Adrenal gland (tissue), 12 donors: ENCODE data around the gene SSX2IP. TPM values are rescaled to one million over a fixed set of nuclear protein-coding genes. Genes with fewer than 3 reads are reported as not detected.

Experiments
- DNase-seq, 7 donors: peaks; one replicate each; pipeline ENCODE4 v3.0.0-alpha.2; 2019 to 2020
- H3K27ac ChIP-seq, 5 donors: fragments of 200-600 bp; sonication (generic) in 4 of 5; 1 replicate in 3 of 5; 2 replicates in 2 of 5; pipeline versions ENCODE4 v1.5.1 to v1.8.0; 2016 to 2020; ENCODE audit warnings: mild to moderate bottlenecking in 1 of 5
- H3K27me3 ChIP-seq: fragments of 200-600 bp; 2 replicates; pipeline ENCODE4 v1.8.0; 2021
- H3K36me3 ChIP-seq, 2 donors: fragments of 200-600 bp; replicated peaks in 1 of 2; 1 replicate in 1 of 2; 2 replicates in 1 of 2; pipeline versions ENCODE4 v1.5.1 to v1.8.0; 2018 to 2022
- H3K4me1 ChIP-seq, 2 donors: fragments of 200-600 bp; replicated peaks in 1 of 2; 1 replicate in 1 of 2; 2 replicates in 1 of 2; pipeline versions ENCODE4 v1.5.1 to v1.8.0; 2018 to 2021
- H3K4me3 ChIP-seq, 4 donors: fragments of 200-600 bp; sonication (generic) in 3 of 4; one replicate each; pipeline ENCODE4 v1.5.1; 2016 to 2018
- H3K9me3 ChIP-seq, 3 donors: fragments of 200-600 bp; sonication (generic) in 1 of 3; replicated peaks in 1 of 3; 1 replicate in 2 of 3; 2 replicates in 1 of 3; pipeline versions ENCODE4 v1.5.1 to v1.8.0; 2016 to 2021
- POLR2A ChIP-seq, 2 donors: fragments of 450-650 bp; IDR thresholded peaks; one replicate each; pipeline ENCODE4 v1.6.1; 2017; ENCODE audit warnings: antibody characterized with exemption in 2 of 2, mild to moderate bottlenecking in 2 of 2, moderate library complexity in 1 of 2
- WGBS, 4 donors: extraction: QIAGEN DNeasy Blood & Tissue Kit in 2 of 4; methylation state at CpG; one replicate each; pipeline versions ENCODE4 v1.1.5 to v1.1.7; 2013 to 2017; 5-methylcytosine and 5-hydroxymethylcytosine counted together
- intact Hi-C, 2 donors: fragments of 100-400 bp; cut with DNase I; formaldehyde crosslinking; loops; one replicate each; pipeline versions ENCODE4 v1.14.1 to v1.15.0; 2022 to 2023
- polyA plus RNA-seq, 3 donors: library from polyadenylated mRNA; stranded (reverse); fragments of 200-250 nt in 2 of 3; fragments of 350-450 nt in 1 of 3; fragmentation: Illumina TruSeq in 1 of 3; extraction: RNeasy Lipid Tissue Mini Kit (QIAGEN cat#74804) in 1 of 3; gene quantifications; one replicate each; pipeline ENCODE4 v1.2.3, GENCODE V29; 2013 to 2014
- total RNA-seq, 9 donors: library from RNA; depleted of rRNA in 4 of 9; stranded (reverse); fragments of >200 nt in 4 of 9; fragments of 120-200 nt in 1 of 9; fragmentation: NEBNext Ultra II Directional in 1 of 9; extraction: Animal tissue kit (Norgen Biotek cat#: 25700) in 1 of 9; gene quantifications; one replicate each; pipeline versions ENCODE4 v1.1.0 to v1.2.4, GENCODE V29; 2013 to 2023
- TF ChIP-seq, protein P1 (sequence below), 6 experiments: fragments of 450-650 bp in 4 of 6; fragments of 200-600 bp in 2 of 6; sonication (generic) in 1 of 6; IDR thresholded peaks; 1 replicate in 5 of 6; 2 replicates in 1 of 6; pipeline versions ENCODE4 v1.5.1 to v1.8.0; 2016 to 2021; ENCODE audit warnings: antibody characterized with exemption in 6 of 6, mild to moderate bottlenecking in 2 of 6, moderate library complexity in 1 of 6
- donor health status: healthy with polysubstance abuse.
- donor health status: Bipolar disorder and iron deficiency.
- donor health status: DM: yes; HTN: yes; CAD: no.
- donor health status: DM: no; HTN: no; CAD: no.
- donor health status: DM: no; HTN: no; CAD: no.
- donor health status: DM: yes; HTN: yes; CAD: no.

Gene SSX2IP
- total and polyA plus RNA-seq, 12 donors = 1.3 to 10.0 (median 4.1) TPM

DNA sequence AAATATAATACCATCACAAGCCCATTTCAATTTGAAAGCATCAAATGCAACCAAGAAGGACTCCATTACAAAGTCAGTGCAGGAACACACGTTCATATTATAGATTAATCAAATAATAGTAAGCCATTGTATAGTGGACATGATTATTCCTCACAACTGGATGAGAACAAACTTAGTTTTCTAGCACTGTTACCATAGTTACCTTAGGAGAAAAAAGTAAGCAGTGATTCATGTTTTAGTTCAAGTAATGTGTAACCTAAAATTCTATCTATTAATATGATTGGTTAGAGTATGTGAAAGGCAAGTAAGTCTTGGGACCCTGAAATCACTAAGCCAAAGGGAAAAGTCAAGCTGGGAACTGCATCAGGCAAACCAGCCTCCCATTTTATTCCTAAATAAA is 15.2 kb downstream of the SSX2IP start:
- no peak overlapping the region for H3K27ac ChIP-seq
- TF ChIP-seq, protein P1, sequence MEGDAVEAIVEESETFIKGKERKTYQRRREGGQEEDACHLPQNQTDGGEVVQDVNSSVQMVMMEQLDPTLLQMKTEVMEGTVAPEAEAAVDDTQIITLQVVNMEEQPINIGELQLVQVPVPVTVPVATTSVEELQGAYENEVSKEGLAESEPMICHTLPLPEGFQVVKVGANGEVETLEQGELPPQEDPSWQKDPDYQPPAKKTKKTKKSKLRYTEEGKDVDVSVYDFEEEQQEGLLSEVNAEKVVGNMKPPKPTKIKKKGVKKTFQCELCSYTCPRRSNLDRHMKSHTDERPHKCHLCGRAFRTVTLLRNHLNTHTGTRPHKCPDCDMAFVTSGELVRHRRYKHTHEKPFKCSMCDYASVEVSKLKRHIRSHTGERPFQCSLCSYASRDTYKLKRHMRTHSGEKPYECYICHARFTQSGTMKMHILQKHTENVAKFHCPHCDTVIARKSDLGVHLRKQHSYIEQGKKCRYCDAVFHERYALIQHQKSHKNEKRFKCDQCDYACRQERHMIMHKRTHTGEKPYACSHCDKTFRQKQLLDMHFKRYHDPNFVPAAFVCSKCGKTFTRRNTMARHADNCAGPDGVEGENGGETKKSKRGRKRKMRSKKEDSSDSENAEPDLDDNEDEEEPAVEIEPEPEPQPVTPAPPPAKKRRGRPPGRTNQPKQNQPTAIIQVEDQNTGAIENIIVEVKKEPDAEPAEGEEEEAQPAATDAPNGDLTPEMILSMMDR (IDR thresholded peaks at IDR 0.05) = no peak
- TF ChIP-seq POLR2A (IDR thresholded peaks at IDR 0.05) = no peak
- no peaks in the 10 kb centered on the region for H3K4me1 ChIP-seq
- H3K4me3 ChIP-seq = no peak overlapping the region
- no peaks in the 10 kb centered on the region for H3K9me3 ChIP-seq
- H3K27me3 ChIP-seq = no peaks in the 10 kb centered on the region
- H3K36me3 ChIP-seq = no peaks in the 10 kb centered on the region
- intact Hi-C loops = no loop called here
- DNase-seq = no peak
- WGBS, 4 donors = 67 to 80% (median 77%) methylated on average over 1 of the region's 1 CpG

- no peak overlapping the region for H3K4me3 ChIP-seq
Measured at GRCh38 chr1:84674705-84675104, 15.6 kb downstream of the SSX2IP start.

DNA sequence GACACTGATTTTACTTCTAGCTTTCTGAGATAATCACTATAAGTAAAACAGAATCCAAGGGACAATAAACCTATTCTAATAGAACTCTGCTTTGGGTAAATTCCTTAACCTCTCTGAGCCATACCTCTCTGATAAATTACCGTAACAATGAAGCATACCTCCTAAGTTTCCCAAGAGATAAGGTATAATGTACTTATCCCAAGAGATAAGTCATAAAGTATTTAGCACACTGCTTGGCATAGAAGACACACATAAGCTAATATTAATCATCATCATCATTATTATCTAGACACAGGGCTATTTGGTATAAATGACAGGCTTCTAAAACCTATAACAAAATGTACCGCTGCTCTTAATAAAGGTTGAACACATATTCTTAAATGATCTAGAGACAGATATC is 16.2 kb downstream of the SSX2IP start:
- Histone ChIP-seq H3K4me3 (no peak overlapping the region), H3K36me3 (no peaks in the 10 kb centered on the region), H3K9me3 (no peaks in the 10 kb centered on the region), H3K27me3 (no peaks in the 10 kb centered on the region), H3K4me1 (no peaks in the 10 kb centered on the region), H3K27ac (no peak overlapping the region)
- 78 to 92% (median 87%) methylated on average over 2 of the region's 2 CpGs for WGBS, 4 donors
- intact Hi-C loops = no loop called here
- DNase-seq = no peak
- TF ChIP-seq, protein P1 (IDR thresholded peaks at IDR 0.05) = no peak

More at GRCh38 chr1:84674705-84675104, 15.6 kb downstream of the SSX2IP start:
- intact Hi-C loops = no loop called here
- no peaks in the 10 kb centered on the region for H3K36me3 ChIP-seq
- H3K4me1 ChIP-seq = no peaks in the 10 kb centered on the region
- TF ChIP-seq, protein P1 (IDR thresholded peaks at IDR 0.05) = no peak
- TF ChIP-seq POLR2A (IDR thresholded peaks at IDR 0.05) = no peak
- 83 to 99% (median 94%) methylated on average over 3 of the region's 3 CpGs for WGBS, 4 donors
- no peak for DNase-seq
- no peak overlapping the region for H3K27ac ChIP-seq
- H3K27me3 ChIP-seq = no peaks in the 10 kb centered on the region
- no peaks in the 10 kb centered on the region for H3K9me3 ChIP-seq

- Histone ChIP-seq H3K9me3 (no peaks in the 10 kb centered on the region), H3K4me1 (no peaks in the 10 kb centered on the region), H3K36me3 (no peaks in the 10 kb centered on the region), H3K4me3 (no peak overlapping the region), H3K27ac (no peak overlapping the region), H3K27me3 (no peaks in the 10 kb centered on the region)
- no peak for DNase-seq
- intact Hi-C loops = no loop called here
- no peak for TF ChIP-seq POLR2A (IDR thresholded peaks at IDR 0.05)
- TF ChIP-seq, protein P1 (IDR thresholded peaks at IDR 0.05) = no peak
- 88 to 95% (median 90%) methylated on average over 3 of the region's 3 CpGs for WGBS, 4 donors
Measured at GRCh38 chr1:84672080-84672854, 18.0 kb downstream of the SSX2IP start.
